Esophagus squamous epithelium (tissue), 4 donors: Measurements from ENCODE around the gene OPHN1.

ENCODE experiments used
- POLR2A ChIP-seq, 4 donors: fragments of 450-650 bp; IDR thresholded peaks; one replicate each; pipeline ENCODE4 v1.6.1; 2017; ENCODE audit warnings: antibody characterized with exemption in 4 of 4, mild to moderate bottlenecking in 4 of 4, moderate library complexity in 3 of 4
- TF ChIP-seq, protein P1 (sequence below), 6 experiments: fragments of 450-650 bp in 4 of 6; fragments of 200-600 bp in 2 of 6; sonication (generic) in 2 of 6; IDR thresholded peaks; one replicate each; pipeline ENCODE4 v1.5.1; 2016 to 2019; ENCODE audit warnings: antibody characterized with exemption in 6 of 6, mild to moderate bottlenecking in 4 of 6, moderate library complexity in 4 of 6

DNA sequence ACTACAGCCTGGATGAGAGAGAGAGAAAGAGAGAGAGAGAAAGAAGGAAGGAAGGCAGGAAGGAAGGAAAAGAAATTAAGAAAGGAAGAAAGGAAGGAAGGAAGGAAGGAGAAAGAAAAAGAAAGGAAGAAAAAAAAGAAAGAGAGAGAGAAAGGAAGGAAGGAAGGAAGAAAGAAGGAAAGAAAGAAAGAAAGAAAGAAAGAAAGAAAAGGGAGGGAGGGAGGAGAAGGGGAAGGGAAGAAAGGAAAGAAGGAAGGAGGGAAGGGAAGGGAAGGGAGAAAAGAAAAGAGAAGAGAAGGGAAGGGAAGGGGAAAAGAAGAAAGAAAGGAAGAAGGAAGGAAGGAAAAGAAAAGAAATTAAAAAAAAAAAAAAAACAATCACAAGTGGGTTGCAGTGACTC is 146.3 kb downstream of the OPHN1 start:
- TF ChIP-seq, protein P1, sequence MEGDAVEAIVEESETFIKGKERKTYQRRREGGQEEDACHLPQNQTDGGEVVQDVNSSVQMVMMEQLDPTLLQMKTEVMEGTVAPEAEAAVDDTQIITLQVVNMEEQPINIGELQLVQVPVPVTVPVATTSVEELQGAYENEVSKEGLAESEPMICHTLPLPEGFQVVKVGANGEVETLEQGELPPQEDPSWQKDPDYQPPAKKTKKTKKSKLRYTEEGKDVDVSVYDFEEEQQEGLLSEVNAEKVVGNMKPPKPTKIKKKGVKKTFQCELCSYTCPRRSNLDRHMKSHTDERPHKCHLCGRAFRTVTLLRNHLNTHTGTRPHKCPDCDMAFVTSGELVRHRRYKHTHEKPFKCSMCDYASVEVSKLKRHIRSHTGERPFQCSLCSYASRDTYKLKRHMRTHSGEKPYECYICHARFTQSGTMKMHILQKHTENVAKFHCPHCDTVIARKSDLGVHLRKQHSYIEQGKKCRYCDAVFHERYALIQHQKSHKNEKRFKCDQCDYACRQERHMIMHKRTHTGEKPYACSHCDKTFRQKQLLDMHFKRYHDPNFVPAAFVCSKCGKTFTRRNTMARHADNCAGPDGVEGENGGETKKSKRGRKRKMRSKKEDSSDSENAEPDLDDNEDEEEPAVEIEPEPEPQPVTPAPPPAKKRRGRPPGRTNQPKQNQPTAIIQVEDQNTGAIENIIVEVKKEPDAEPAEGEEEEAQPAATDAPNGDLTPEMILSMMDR (IDR thresholded peaks at IDR 0.05) = no peak
- TF ChIP-seq POLR2A (IDR thresholded peaks at IDR 0.05) = no peak
